K562 (cell line): ENCODE data around the gene ZNF646. TPM values are rescaled to one million over a fixed set of nuclear protein-coding genes. Genes with fewer than 3 reads are reported as not detected.

Source experiments
- BCOR ChIP-seq: fragments of 450-650 bp; IDR thresholded peaks from 2 replicates; pipeline ENCODE4 v1.6.1; 2016
- C11orf30 ChIP-seq: fragments of 450-650 bp; IDR thresholded peaks from 2 replicates; pipeline ENCODE4 v1.6.1; 2016; ENCODE audit warnings: low read depth, mild to moderate bottlenecking
- CBX8 ChIP-seq: fragments of 200-600 bp; sonication (generic); IDR thresholded peaks from 2 replicates; pipeline ENCODE4 v1.6.1; 2012; ENCODE audit warnings: borderline replicate concordance, mixed run types, low read depth, mild to moderate bottlenecking, moderate library complexity, mixed read lengths, low read length, control low read depth, inconsistent platforms; ENCODE audit not compliant: poor library complexity, severe bottlenecking; ENCODE audit errors: extremely low read depth
- ELK3 ChIP-seq: fragments of 450-650 bp; formaldehyde crosslinking; IDR thresholded peaks from 2 replicates; pipeline ENCODE4 v1.4.0; 2020; ENCODE audit warnings: mild to moderate bottlenecking
- KLF13 ChIP-seq: fragments of 450-650 bp; IDR thresholded peaks from 2 replicates; pipeline ENCODE4 v1.6.1; 2016; ENCODE audit warnings: missing genetic modification characterization, low read depth, mild to moderate bottlenecking, missing compliant biosample characterization, moderate library complexity, borderline replicate concordance
- NKRF ChIP-seq: fragments of 450-650 bp; IDR thresholded peaks from 2 replicates; pipeline ENCODE4 v1.6.1; 2016; ENCODE audit warnings: borderline replicate concordance
- NR2C2 ChIP-seq, 2 experiments: fragments of 200-800 bp in 1 of 2; sonication (Bioruptor generic) in 1 of 2; sonication (generic) in 1 of 2; formaldehyde crosslinking in 1 of 2; IDR thresholded peaks; 2 replicates each; pipeline versions ENCODE4 v1.6.1 to v1.8.0; 2016 to 2022; ENCODE audit warnings: mild to moderate bottlenecking in 1 of 2, missing compliant biosample characterization in 1 of 2, missing genetic modification characterization in 1 of 2, missing genetic modification reagents in 1 of 2
- OTX1 ChIP-seq: fragments of 450-650 bp; formaldehyde crosslinking; IDR thresholded peaks from 2 replicates; pipeline ENCODE4 v1.4.0; 2022; ENCODE audit warnings: mild to moderate bottlenecking
- SMARCE1 ChIP-seq: fragments of 450-650 bp; IDR thresholded peaks from 2 replicates; pipeline ENCODE4 v1.7.1; 2016; ENCODE audit warnings: mild to moderate bottlenecking
- SP1 ChIP-seq: sonication (generic); formaldehyde crosslinking; IDR thresholded peaks from 2 replicates; pipeline ENCODE4 v1.8.1; 2022; ENCODE audit warnings: mild to moderate bottlenecking, missing genetic modification reagents
- TFAM ChIP-seq: fragments of 250-450 bp; sonication (Bioruptor Pico); conservative IDR thresholded peaks from 2 replicates; pipeline ENCODE4 v1.5.0; 2021; ENCODE audit warnings: mild to moderate bottlenecking, moderate library complexity
- YBX1 ChIP-seq: fragments of 450-650 bp; IDR thresholded peaks from 2 replicates; pipeline ENCODE4 v1.7.1; 2016; ENCODE audit warnings: mild to moderate bottlenecking
- ZKSCAN8 ChIP-seq: fragments of 200-800 bp; sonication (Bioruptor generic); IDR thresholded peaks from 2 replicates; pipeline ENCODE4 v1.6.1; 2016; ENCODE audit warnings: missing genetic modification characterization, missing compliant biosample characterization
- ZNF274 ChIP-seq: IDR thresholded peaks from 2 replicates; pipeline ENCODE4 v1.6.1; 2011; ENCODE audit warnings: low read depth, mild to moderate bottlenecking, low read length, moderate library complexity, borderline replicate concordance
- ZNF584 ChIP-seq: fragments of 200-800 bp; sonication (Bioruptor generic); IDR thresholded peaks from 2 replicates; pipeline ENCODE4 v1.6.1; 2016; ENCODE audit warnings: low read depth, mild to moderate bottlenecking, missing genetic modification characterization, missing compliant biosample characterization
- polyA plus RNA-seq, 8 experiments: library from polyadenylated mRNA; depleted of rRNA in 4 of 8; stranded (reverse) in 5 of 8; unstranded in 3 of 8; fragments of >200 nt; fragmentation: Nextera tagmentation in 2 of 8; fragmentation: Illumina TruSeq in 1 of 8; extraction: Ambion mirVana in 2 of 8; extraction: Trizol in 1 of 8; gene quantifications; 2 replicates each; pipeline versions ENCODE4 v1.2.1 to v1.2.3, GENCODE V29; 2011 to 2014; ENCODE audit warnings: inconsistent platforms in 1 of 8, missing spikeins in 1 of 8
- total RNA-seq, 7 experiments: library from RNA; depleted of rRNA in 6 of 7; stranded (reverse); fragments of >200 nt in 6 of 7; fragmentation: Illumina TruSeq in 2 of 7; extraction: Trizol in 2 of 7; gene quantifications; 2 replicates each; pipeline versions ENCODE4 v1.2.1 to v1.2.3, GENCODE V29; 2011 to 2021; ENCODE audit warnings: low replicate concordance in 1 of 7
- TF ChIP-seq, protein P1 (sequence below): fragments of 150-350 bp; conservative IDR thresholded peaks from 2 replicates; pipeline ENCODE4 v1.6.1; 2014; ENCODE audit warnings: low read length
- TF ChIP-seq, protein P2 (sequence below): fragments of 450-650 bp; IDR thresholded peaks from 2 replicates; pipeline ENCODE4 v1.6.1; 2017; ENCODE audit warnings: antibody characterized with exemption, mild to moderate bottlenecking

ZNF646 gene
- total and polyA plus RNA-seq, 9 of the 15 experiments (the other 6 are each of a cell fraction or from before 2014, with no cell fraction given): 0.08 to 20.6 (median 8.0) TPM

DNA sequence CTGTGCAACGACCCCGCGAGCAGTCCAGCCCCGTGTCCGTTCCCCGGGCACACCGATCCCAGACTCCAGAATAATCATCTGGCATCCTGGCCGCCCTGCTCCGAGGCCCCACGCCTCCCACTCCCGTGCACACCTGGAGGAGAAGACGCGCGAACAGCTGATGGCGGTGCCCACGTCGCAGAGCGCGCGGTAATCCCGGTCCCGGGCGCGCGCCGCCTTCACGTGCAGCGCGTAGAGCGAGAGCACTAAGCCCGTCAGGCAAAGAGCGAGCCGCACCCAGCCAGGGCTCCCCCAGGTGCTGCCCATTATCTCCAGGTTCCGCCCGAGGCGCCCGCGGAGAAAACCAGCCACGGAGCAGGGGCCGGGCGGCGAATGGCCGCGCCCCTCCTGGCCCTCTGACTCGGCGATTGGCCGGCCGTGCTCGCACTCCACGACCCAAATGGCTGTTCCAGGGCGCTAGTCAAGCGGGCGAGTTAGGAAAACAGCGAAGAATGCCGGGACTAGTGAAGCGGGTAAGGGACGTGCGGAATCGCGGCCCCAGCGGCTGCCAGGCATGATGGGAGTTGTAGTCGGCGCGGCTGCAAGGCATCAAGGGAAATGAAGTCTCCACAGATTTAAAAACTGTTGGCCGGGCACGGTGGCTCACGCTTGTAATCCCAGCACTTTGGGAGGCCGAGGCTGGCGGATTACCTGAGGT lies 20.4 kb downstream of the ZNF646 start, which contains the start of gene VKORC1 (continued):
- TF ChIP-seq, protein P1, sequence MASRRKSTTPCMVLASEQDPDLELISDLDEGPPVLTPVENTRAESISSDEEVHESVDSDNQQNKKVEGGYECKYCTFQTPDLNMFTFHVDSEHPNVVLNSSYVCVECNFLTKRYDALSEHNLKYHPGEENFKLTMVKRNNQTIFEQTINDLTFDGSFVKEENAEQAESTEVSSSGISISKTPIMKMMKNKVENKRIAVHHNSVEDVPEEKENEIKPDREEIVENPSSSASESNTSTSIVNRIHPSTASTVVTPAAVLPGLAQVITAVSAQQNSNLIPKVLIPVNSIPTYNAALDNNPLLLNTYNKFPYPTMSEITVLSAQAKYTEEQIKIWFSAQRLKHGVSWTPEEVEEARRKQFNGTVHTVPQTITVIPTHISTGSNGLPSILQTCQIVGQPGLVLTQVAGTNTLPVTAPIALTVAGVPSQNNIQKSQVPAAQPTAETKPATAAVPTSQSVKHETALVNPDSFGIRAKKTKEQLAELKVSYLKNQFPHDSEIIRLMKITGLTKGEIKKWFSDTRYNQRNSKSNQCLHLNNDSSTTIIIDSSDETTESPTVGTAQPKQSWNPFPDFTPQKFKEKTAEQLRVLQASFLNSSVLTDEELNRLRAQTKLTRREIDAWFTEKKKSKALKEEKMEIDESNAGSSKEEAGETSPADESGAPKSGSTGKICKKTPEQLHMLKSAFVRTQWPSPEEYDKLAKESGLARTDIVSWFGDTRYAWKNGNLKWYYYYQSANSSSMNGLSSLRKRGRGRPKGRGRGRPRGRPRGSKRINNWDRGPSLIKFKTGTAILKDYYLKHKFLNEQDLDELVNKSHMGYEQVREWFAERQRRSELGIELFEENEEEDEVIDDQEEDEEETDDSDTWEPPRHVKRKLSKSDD: no peak
- TF ChIP-seq, protein P2, sequence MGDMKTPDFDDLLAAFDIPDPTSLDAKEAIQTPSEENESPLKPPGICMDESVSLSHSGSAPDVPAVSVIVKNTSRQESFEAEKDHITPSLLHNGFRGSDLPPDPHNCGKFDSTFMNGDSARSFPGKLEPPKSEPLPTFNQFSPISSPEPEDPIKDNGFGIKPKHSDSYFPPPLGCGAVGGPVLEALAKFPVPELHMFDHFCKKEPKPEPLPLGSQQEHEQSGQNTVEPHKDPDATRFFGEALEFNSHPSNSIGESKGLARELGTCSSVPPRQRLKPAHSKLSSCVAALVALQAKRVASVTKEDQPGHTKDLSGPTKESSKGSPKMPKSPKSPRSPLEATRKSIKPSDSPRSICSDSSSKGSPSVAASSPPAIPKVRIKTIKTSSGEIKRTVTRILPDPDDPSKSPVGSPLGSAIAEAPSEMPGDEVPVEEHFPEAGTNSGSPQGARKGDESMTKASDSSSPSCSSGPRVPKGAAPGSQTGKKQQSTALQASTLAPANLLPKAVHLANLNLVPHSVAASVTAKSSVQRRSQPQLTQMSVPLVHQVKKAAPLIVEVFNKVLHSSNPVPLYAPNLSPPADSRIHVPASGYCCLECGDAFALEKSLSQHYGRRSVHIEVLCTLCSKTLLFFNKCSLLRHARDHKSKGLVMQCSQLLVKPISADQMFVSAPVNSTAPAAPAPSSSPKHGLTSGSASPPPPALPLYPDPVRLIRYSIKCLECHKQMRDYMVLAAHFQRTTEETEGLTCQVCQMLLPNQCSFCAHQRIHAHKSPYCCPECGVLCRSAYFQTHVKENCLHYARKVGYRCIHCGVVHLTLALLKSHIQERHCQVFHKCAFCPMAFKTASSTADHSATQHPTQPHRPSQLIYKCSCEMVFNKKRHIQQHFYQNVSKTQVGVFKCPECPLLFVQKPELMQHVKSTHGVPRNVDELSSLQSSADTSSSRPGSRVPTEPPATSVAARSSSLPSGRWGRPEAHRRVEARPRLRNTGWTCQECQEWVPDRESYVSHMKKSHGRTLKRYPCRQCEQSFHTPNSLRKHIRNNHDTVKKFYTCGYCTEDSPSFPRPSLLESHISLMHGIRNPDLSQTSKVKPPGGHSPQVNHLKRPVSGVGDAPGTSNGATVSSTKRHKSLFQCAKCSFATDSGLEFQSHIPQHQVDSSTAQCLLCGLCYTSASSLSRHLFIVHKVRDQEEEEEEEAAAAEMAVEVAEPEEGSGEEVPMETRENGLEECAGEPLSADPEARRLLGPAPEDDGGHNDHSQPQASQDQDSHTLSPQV: peak; percentile 40; the same call in 1 of the 2 replicates
- peak; percentile 78; the same call in 1 of the 2 replicates for TF ChIP-seq NKRF
- TF ChIP-seq CBX8: no peak
- TF ChIP-seq C11orf30: no peak
- no peak for TF ChIP-seq TFAM
- no peak for TF ChIP-seq OTX1 (CRISPR knock-in tag)
- peak; percentile 70 for TF ChIP-seq SP1 (CRISPR knock-in tag)
- TF ChIP-seq KLF13 (tag): no peak
- TF ChIP-seq ZKSCAN8: no peak
- TF ChIP-seq BCOR: no peak; the same call in 1 of the 2 replicates
- TF ChIP-seq ZNF584 (CRISPR knock-in tag): no peak
- no peak for TF ChIP-seq ZNF274
- no peak for TF ChIP-seq YBX1
- TF ChIP-seq NR2C2 (CRISPR knock-in tag; IDR thresholded peaks at IDR 0.05): peak; percentile 30; the same call in 1 of the 2 replicates
- 0 out of 2 replicates have a peak, but pooled peaks have one; percentile 49 for TF ChIP-seq NR2C2 (tag; IDR thresholded peaks at IDR 0.05)
- TF ChIP-seq ELK3 (CRISPR knock-in tag): no peak
- TF ChIP-seq SMARCE1: no peak; the same call in 1 of the 2 replicates
